Pancreas (tissue), 10 donors: ENCODE data around the gene CYSTM1. TPM values are rescaled to one million over a fixed set of nuclear protein-coding genes. Genes with fewer than 3 reads are reported as not detected.
A peak's percentile ranks its signal among the peaks of the same experiment; 100 is the strongest.

Source experiments
- ATAC-seq, 4 donors: fragments of 200-7000 bp; cut with Tn5 transposase; one replicate each; pipeline versions ENCODE4 v1.8.0 to v1.9.1; 2020; ENCODE audit warnings: mild to moderate bottlenecking in 4 of 4, moderate library complexity in 4 of 4
- DNase-seq, 6 donors: peaks; one replicate each; pipeline ENCODE4 v3.0.0-alpha.2; 2020
- FAIRE-seq: peaks from 2 replicates; lab custom pipeline; 2012; peaks lifted over from hg19 to GRCh38; lab: Jason Lieb, UNC
- H3K27ac ChIP-seq, 4 donors: fragments of 200-600 bp; sonication (generic); 1 replicate in 3 of 4; 2 replicates in 1 of 4; pipeline versions ENCODE4 v1.5.0 to v1.8.0; 2020
- H3K27me3 ChIP-seq, 4 donors: fragments of 200-600 bp; one replicate each; pipeline ENCODE4 v1.8.0; 2021
- H3K36me3 ChIP-seq, 3 donors: fragments of 200-600 bp; sonication (generic) in 1 of 3; one replicate each; pipeline versions ENCODE4 v1.5.0 to v1.8.0; 2020 to 2021
- H3K4me1 ChIP-seq, 3 donors: fragments of 200-600 bp; one replicate each; pipeline ENCODE4 v1.8.0; 2021
- H3K4me3 ChIP-seq, 4 donors: fragments of 200-600 bp; sonication (generic) in 2 of 4; one replicate each; pipeline versions ENCODE4 v1.5.0 to v1.8.0; 2020 to 2021
- H3K9me3 ChIP-seq, 4 donors: fragments of 200-600 bp; one replicate each; pipeline ENCODE4 v1.8.0; 2021
- CTCF ChIP-seq, 4 donors: fragments of 200-600 bp; sonication (generic) in 3 of 4; IDR thresholded peaks; one replicate each; pipeline versions ENCODE4 v1.5.0 to v1.8.0; 2021; ENCODE audit warnings: antibody characterized with exemption in 4 of 4
- WGBS, 2 donors: extraction: QIAGEN DNeasy Blood & Tissue Kit; methylation state at CpG; one replicate each; pipeline ENCODE4 v1.1.7; 2013; 5-methylcytosine and 5-hydroxymethylcytosine counted together
- intact Hi-C, 3 donors: fragments of 100-400 bp; cut with DNase I; formaldehyde crosslinking; loops; one replicate each; pipeline versions ENCODE4 v1.11.1 to v1.14.2; 2022
- polyA plus RNA-seq, 2 donors: library from polyadenylated mRNA; stranded (reverse); fragments of 200-250 nt; gene quantifications; one replicate each; pipeline ENCODE4 v1.2.3, GENCODE V29; 2013
- total RNA-seq, 6 donors: library from RNA; stranded (reverse); fragmentation: NEBNext Ultra II Directional in 4 of 6; extraction: Animal tissue kit (Norgen Biotek cat#: 25700) in 4 of 6; gene quantifications; one replicate each; pipeline versions ENCODE4 v1.2.1 to v1.2.4, GENCODE V29; 2021 to 2023
- donor health status: healthy with polysubstance abuse.
- donor health status: DM: no; HTN: no; CAD: no; lungs with moderate emphysema.
- donor health status: DM: no; HTN: no; CAD: no.
- donor health status: control.
- donor health status: control.
- donor health status: Bipolar disorder and iron deficiency.
- donor health status: DM: yes; HTN: yes; CAD: no.
- donor health status: DM: no; HTN: no; CAD: no.
- donor health status: DM: no; HTN: no; CAD: no.
- donor health status: DM: yes; HTN: yes; CAD: no.

Gene CYSTM1
- total and polyA plus RNA-seq, 8 donors = 30.2 to 185 (median 52.8) TPM

- Histone ChIP-seq H3K4me3 (no peak overlapping the region), H3K27me3 (no peaks in the 10 kb centered on the region), H3K9me3 (no peaks in the 10 kb centered on the region), H3K36me3 (no peaks in the 10 kb centered on the region), H3K4me1 (peaks cover 0 to 9% (median 0%) of the 10 kb centered on the region in 3 donors), H3K27ac (no peak overlapping the region)
- DNase-seq (no peak), ATAC-seq (no peak), FAIRE-seq (no peak)
- no peak for TF ChIP-seq CTCF (IDR thresholded peaks at IDR 0.05)
- intact Hi-C loops = no loop called here
Measured at GRCh38 chr5:140135127-140135526, 39.9 kb upstream of the CYSTM1 start.

- DNase-seq (no peak), ATAC-seq (no peak), FAIRE-seq (no peak)
- 93 to 100% methylated on average over 1 of the region's 1 CpG for WGBS, 2 donors
- H3K27ac ChIP-seq = no peak overlapping the region
- no peaks in the 10 kb centered on the region for H3K27me3 ChIP-seq
- H3K9me3 ChIP-seq = no peaks in the 10 kb centered on the region
- intact Hi-C loops = no loop called here
- no peaks in the 10 kb centered on the region for H3K36me3 ChIP-seq
- H3K4me1 ChIP-seq = peaks cover 0 to 9% (median 0%) of the 10 kb centered on the region in 3 donors
- H3K4me3 ChIP-seq = no peak overlapping the region
- TF ChIP-seq CTCF (IDR thresholded peaks at IDR 0.05) = no peak
Measured at GRCh38 chr5:140136624-140137023, 38.4 kb upstream of the CYSTM1 start.

GRCh38 chr5:140140435-140140834 is 34.6 kb upstream of the CYSTM1 start:
- no peaks in the 10 kb centered on the region for H3K9me3 ChIP-seq
- peaks cover 0 to 1% (median under 1%) of the 10 kb centered on the region in 3 donors for H3K4me1 ChIP-seq
- H3K4me3 ChIP-seq = no peak overlapping the region
- DNase-seq = no peak
- intact Hi-C loops = no loop called here
- peak in 1 of 4 donors; percentile 16 for ATAC-seq
- H3K27ac ChIP-seq = no peak overlapping the region
- no peak for TF ChIP-seq CTCF (IDR thresholded peaks at IDR 0.05)
- H3K27me3 ChIP-seq = no peaks in the 10 kb centered on the region
- 83 to 87% methylated on average over 3 of the region's 3 CpGs for WGBS, 2 donors
- H3K36me3 ChIP-seq = no peaks in the 10 kb centered on the region
- no peak for FAIRE-seq

GRCh38 chr5:140141241-140141640 is 33.7 kb upstream of the CYSTM1 start:
- DNase-seq (no peak), FAIRE-seq (no peak), ATAC-seq (no peak)
- intact Hi-C loops = no loop called here
- Histone ChIP-seq H3K27me3 (no peaks in the 10 kb centered on the region), H3K4me3 (no peak overlapping the region), H3K9me3 (no peaks in the 10 kb centered on the region), H3K4me1 (peaks cover 1 to 7% (median 6%) of the 10 kb centered on the region in 3 donors), H3K27ac (no peak overlapping the region), H3K36me3 (no peaks in the 10 kb centered on the region)
- TF ChIP-seq CTCF (IDR thresholded peaks at IDR 0.05) = no peak

GRCh38 chr5:140142246-140142645 is 32.7 kb upstream of the CYSTM1 start:
- no peak for FAIRE-seq
- intact Hi-C loops = no loop called here

More at GRCh38 chr5:140142246-140142645, 32.7 kb upstream of the CYSTM1 start:
- Histone ChIP-seq H3K36me3 (no peaks in the 10 kb centered on the region), H3K4me3 (no peak overlapping the region), H3K27ac (no peak overlapping the region), H3K4me1 (peaks cover 3 to 10% (median 8%) of the 10 kb centered on the region in 3 donors), H3K27me3 (no peaks in the 10 kb centered on the region), H3K9me3 (no peaks in the 10 kb centered on the region)
- no peak for ATAC-seq
- TF ChIP-seq CTCF (IDR thresholded peaks at IDR 0.05) = no peak
- DNase-seq = no peak
- 79 to 86% methylated on average over 5 of the region's 5 CpGs for WGBS, 2 donors
